ENCODE measurements around the gene TNFAIP8. TPM values are rescaled to one million over a fixed set of nuclear protein-coding genes. Genes with fewer than 3 reads are reported as not detected.
A peak's percentile ranks its signal among the peaks of the same experiment; 100 is the strongest.

The TNFAIP8 gene
- total and polyA plus RNA-seq, 10 of the 15 experiments (the other 5 are each of a cell fraction or from before 2014, with no cell fraction given): 124 to 324 (median 177) TPM

DNA sequence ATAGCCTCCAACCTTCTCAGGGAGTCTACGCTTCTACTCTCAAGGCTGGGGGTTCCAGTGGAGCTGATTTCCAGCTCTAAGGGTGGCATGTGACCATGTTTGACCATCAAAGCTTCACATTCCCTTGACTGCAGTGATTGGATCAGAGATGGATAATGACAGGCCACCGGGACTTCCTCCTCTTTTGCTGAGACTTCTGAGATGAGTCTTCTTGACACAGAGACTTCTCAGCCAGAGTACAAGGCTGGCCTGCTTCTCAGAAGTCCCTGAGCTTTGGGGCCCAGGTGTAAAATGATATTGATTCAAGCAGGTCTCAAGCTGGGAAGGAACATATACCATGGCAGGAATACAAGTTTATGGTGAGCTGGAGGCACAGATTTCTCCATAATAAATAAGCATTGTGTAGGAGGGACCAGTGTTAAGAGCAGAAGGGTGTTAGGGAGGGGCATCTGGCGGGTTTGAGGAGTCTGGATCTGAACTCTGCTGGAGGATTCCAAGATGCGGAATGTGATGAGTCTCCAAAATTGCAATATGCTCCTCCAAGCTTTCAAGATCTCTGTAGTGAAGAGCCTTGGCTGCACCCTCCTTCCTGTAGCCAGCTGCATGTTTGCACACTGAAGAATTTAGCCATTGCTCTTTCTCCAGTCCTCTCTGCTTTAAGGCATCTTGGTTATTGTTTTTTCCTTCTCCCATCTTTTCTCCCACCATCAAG is 54.8 kb downstream of the TNFAIP8 start:
- no peak for TF ChIP-seq FOS (IDR thresholded peaks at IDR 0.05; ENCODE audit: borderline replicate concordance, extremely low read depth, insufficient read length)
- TF ChIP-seq, protein P1, sequence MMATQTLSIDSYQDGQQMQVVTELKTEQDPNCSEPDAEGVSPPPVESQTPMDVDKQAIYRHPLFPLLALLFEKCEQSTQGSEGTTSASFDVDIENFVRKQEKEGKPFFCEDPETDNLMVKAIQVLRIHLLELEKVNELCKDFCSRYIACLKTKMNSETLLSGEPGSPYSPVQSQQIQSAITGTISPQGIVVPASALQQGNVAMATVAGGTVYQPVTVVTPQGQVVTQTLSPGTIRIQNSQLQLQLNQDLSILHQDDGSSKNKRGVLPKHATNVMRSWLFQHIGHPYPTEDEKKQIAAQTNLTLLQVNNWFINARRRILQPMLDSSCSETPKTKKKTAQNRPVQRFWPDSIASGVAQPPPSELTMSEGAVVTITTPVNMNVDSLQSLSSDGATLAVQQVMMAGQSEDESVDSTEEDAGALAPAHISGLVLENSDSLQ (IDR thresholded peaks at IDR 0.05): 0 out of 2 replicates have a peak, but pooled peaks have one; percentile 19
- TF ChIP-seq, protein P2, sequence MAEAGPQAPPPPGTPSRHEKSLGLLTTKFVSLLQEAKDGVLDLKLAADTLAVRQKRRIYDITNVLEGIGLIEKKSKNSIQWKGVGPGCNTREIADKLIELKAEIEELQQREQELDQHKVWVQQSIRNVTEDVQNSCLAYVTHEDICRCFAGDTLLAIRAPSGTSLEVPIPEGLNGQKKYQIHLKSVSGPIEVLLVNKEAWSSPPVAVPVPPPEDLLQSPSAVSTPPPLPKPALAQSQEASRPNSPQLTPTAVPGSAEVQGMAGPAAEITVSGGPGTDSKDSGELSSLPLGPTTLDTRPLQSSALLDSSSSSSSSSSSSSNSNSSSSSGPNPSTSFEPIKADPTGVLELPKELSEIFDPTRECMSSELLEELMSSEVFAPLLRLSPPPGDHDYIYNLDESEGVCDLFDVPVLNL (IDR thresholded peaks at IDR 0.05; ENCODE audit: low read depth, low read length): no peak
- TF ChIP-seq JUNB (IDR thresholded peaks at IDR 0.05): peak; percentile 22; the same call in 1 of the 2 replicates
- TF ChIP-seq ZNF207 (IDR thresholded peaks at IDR 0.05; ENCODE audit: borderline replicate concordance): no peak
- no peak for TF ChIP-seq YBX1 (IDR thresholded peaks at IDR 0.05)
- TF ChIP-seq, protein P3, sequence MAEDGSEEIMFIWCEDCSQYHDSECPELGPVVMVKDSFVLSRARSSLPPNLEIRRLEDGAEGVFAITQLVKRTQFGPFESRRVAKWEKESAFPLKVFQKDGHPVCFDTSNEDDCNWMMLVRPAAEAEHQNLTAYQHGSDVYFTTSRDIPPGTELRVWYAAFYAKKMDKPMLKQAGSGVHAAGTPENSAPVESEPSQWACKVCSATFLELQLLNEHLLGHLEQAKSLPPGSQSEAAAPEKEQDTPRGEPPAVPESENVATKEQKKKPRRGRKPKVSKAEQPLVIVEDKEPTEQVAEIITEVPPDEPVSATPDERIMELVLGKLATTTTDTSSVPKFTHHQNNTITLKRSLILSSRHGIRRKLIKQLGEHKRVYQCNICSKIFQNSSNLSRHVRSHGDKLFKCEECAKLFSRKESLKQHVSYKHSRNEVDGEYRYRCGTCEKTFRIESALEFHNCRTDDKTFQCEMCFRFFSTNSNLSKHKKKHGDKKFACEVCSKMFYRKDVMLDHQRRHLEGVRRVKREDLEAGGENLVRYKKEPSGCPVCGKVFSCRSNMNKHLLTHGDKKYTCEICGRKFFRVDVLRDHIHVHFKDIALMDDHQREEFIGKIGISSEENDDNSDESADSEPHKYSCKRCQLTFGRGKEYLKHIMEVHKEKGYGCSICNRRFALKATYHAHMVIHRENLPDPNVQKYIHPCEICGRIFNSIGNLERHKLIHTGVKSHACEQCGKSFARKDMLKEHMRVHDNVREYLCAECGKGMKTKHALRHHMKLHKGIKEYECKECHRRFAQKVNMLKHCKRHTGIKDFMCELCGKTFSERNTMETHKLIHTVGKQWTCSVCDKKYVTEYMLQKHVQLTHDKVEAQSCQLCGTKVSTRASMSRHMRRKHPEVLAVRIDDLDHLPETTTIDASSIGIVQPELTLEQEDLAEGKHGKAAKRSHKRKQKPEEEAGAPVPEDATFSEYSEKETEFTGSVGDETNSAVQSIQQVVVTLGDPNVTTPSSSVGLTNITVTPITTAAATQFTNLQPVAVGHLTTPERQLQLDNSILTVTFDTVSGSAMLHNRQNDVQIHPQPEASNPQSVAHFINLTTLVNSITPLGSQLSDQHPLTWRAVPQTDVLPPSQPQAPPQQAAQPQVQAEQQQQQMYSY (CRISPR knock-in tag; IDR thresholded peaks at IDR 0.05): no peak
- TF ChIP-seq POLR2A (IDR thresholded peaks at IDR 0.05; ENCODE audit: low read depth, low read length): no peak
- 0 out of 2 replicates have a peak, but pooled peaks have one; percentile 22 for TF ChIP-seq SPI1 (IDR thresholded peaks at IDR 0.05; ENCODE audit: borderline replicate concordance, insufficient read depth, low read depth, low read length)
- intact Hi-C loops (cut with micrococcal nuclease; ENCODE audit: unreplicated experiment): loop anchor here (5.0 kb wide), 1 partner anchor 332 kb away; no protein-coding TSS in a partner anchor
- CTCF ChIA-PET: interaction anchor here (0.8 to 11.3 kb wide), 31 partner anchors 10 to 423 kb away, joined by 3 to 413 read pairs (median 17); partner anchors contain the start of genes DTWD2 and TNFAIP8
- SMC1A ChIA-PET (ENCODE audit: uncharacterized antibody, unreplicated experiment): interaction anchor here (0.8 to 26.7 kb wide), 42 partner anchors 11 to 424 kb away, joined by 3 to 583 read pairs (median 5); partner anchors contain the start of genes DMXL1, DTWD2 and TNFAIP8
- Histone ChIP-seq H3K9me3 (replicated peaks; ENCODE audit: control insufficient read depth, insufficient read depth, low read length) (no peaks in the 10 kb centered on the region; the same call in 2 of the 3 replicates), H4K20me1 (ENCODE audit: control insufficient read depth, insufficient read depth) (no peaks in the 10 kb centered on the region), H3K36me3 (ENCODE audit: control insufficient read depth in 2 of 2, insufficient read depth in 2 of 2, low read length in 1 of 2) (no peaks in the 10 kb centered on the region), H3K27me3 (replicated peaks in 1 of 2; ENCODE audit: control insufficient read depth in 2 of 2, insufficient read depth in 2 of 2, low read length in 1 of 2) (no peaks in the 10 kb centered on the region), H3K4me2 (ENCODE audit: control insufficient read depth, insufficient read depth) (peak overlapping the region; percentile 33), H3K9ac (ENCODE audit: control insufficient read depth, insufficient read depth, low read length) (no peak overlapping the region), H3K4me3 (no peak overlapping the region), H3K27ac (ENCODE audit: control insufficient read depth, insufficient read depth) (no peak overlapping the region), H2AFZ (ENCODE audit: control insufficient read depth, low read depth, low read length) (peak overlapping the region; percentile 18; the same call in 1 of the 2 replicates), H3K79me2 (ENCODE audit: control insufficient read depth, insufficient read depth, low read length) (no peaks in the 10 kb centered on the region), H3K4me1 (ENCODE audit: control insufficient read depth, insufficient read depth, low read length) (peaks cover 30% of the 10 kb centered on the region)
- no peak for DNase-seq (ENCODE audit: low read depth, low spot score)
- POLR2A ChIA-PET: interaction anchor here (0.6 to 4.3 kb wide), 15 partner anchors 10 to 423 kb away, joined by 3 to 20 read pairs (median 5); partner anchors contain the start of gene DTWD2
- RAD21 ChIA-PET (ENCODE audit: unreplicated experiment): interaction anchor here (0.6 to 10.2 kb wide), 37 partner anchors 8 to 423 kb away, joined by 3 to 303 read pairs (median 11); partner anchors contain the start of genes DMXL1, DTWD2 and TNFAIP8
- BruUV-seq (replicated peaks): no TSS peak
- 53% methylated on average over 4 of the region's 4 CpGs for whole genome bisulfite sequencing (ENCODE audit: insufficient coverage, insufficient replicate concordance, low lambda C conversion rate, missing lambda C conversion rate)
- FAIRE-seq: no peak
- ATAC-seq: peak; percentile 31
- in situ Hi-C loops (cut with MboI): loop anchor here (5.0 kb wide), 2 partner anchors 333 to 423 kb away; partner anchors contain the start of gene DTWD2

Measured in GM12878 (cell line).